KOPT-K1 (cell line): ENCODE results near the gene MAGIX.
A peak's percentile ranks its signal among the peaks of the same experiment; 100 is the strongest.
"Not testable (repeated sequence)": the region's sequence is repeated elsewhere in the genome, so short reads cannot be mapped to it uniquely, and the experiment has no call there.

Experiments
- H3K27ac ChIP-seq: fragments of 200-600 bp; sonication (generic); 2 replicates; pipeline ENCODE4 v1.5.1; 2016; ENCODE audit warnings: antibody characterized with exemption, mild to moderate bottlenecking, low read depth, low read length; ENCODE audit not compliant: poor library complexity, severe bottlenecking
- H3K36me3 ChIP-seq: fragments of 200-600 bp; sonication (generic); 2 replicates; pipeline ENCODE4 v1.5.1; 2017; ENCODE audit warnings: antibody characterized with exemption, mild to moderate bottlenecking, low read length, moderate library complexity; ENCODE audit not compliant: insufficient read depth
- H3K9me3 ChIP-seq: fragments of 200-600 bp; sonication (generic); 2 replicates; pipeline ENCODE4 v1.5.1; 2017; ENCODE audit warnings: antibody characterized with exemption, low read length, mild to moderate bottlenecking; ENCODE audit not compliant: insufficient read depth, poor library complexity, severe bottlenecking

MAGIX gene

GRCh38 chrX:49167740-49168108, 5.2 kb downstream of the MAGIX start:
- Histone ChIP-seq H3K36me3 (no peaks in the 10 kb centered on the region), H3K27ac (peak overlapping the region; percentile 78), H3K9me3 (no peaks in the 10 kb centered on the region)

DNA sequence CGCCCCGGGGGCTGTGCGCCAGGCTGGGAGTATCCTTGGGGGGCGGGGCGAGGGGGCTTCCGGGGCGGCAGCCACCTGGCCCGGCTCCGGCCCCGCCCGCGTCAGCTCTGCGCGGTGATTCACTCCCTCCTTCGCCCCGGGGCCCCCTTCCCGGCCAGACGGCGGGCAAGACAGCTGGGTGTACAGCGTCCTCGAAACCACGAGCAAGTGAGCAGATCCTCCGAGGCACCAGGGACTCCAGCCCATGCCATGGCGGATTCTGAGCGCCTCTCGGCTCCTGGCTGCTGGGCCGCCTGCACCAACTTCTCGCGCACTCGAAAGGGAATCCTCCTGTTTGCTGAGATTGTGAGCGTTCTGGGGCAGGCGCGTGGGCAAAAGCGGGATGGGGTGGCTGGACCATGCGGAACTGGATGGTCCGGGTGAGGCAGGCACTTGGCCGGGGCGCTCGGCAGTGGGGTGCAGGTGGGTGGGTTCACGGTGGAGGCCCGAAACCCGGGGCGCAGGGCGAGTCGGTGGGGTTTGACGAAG, 9.3 kb downstream of the MAGIX start, which contains the start of gene PLP2:
Gene PLP2, plus strand, starts transcription at position 147 of the 528 bp plus-strand sequence. Its CDS starts 103 bp downstream, at position 250.
- Histone ChIP-seq H3K27ac (peak within 1 kb of the TSS; percentile 85), H3K36me3 (peaks cover 38% of the 10 kb centered on the region), H3K9me3 (no peaks in the 10 kb centered on the region)

DNA sequence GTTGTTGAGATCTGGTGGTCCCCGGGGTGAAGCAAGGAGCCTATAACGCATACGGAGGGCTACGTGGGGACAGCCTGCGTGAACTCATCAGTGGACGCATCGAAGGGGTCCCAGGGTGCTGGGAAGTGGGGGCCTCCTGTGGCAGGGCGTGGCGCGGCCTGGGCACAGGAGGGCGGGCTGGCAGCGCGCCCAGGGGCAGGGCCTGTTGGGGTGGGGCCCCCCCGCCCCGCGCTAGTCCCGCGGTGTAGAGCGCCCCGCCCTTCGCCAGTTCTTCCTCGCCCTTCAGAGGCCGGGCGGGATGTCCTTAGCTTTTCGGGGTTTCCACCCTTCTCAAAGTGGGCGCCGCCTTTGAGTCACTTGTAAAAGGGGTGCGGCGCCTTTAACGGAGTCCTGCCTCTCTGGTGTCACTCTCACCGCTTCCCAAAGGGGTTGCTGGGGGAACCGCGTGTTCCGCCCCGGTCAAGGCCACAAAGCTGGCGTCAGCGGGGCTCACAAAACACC, 9.8 kb downstream of the MAGIX start:
- H3K36me3 ChIP-seq = peaks cover 42% of the 10 kb centered on the region
- peak overlapping the region; percentile 85 for H3K27ac ChIP-seq
- H3K9me3 ChIP-seq = no peaks in the 10 kb centered on the region

GRCh38 chrX:49173544-49173943, 11.0 kb downstream of the MAGIX start:
- H3K36me3 ChIP-seq = peaks cover 54% of the 10 kb centered on the region
- H3K27ac ChIP-seq, H3K9me3 ChIP-seq: not testable (repeated sequence)

DNA sequence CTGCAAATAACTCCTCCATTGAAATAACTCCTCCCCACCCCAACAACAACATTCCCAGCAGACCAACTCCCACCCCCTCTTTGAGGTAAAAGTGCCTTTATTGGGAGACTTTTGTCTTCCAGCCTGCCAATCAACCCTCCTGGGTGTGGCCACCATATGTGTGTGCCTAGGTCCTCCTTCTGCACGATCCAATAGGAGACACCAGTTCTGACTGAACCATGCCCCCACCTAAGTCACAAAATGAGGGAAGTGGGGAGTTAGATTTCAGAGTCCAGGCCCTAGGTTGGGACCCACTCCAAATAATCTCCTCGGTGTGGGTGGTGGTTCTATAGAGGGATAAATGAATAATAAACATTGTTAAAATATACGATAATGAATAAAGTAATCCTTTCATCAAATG, 12.2 kb downstream of the MAGIX start:
- H3K27ac ChIP-seq = no peak overlapping the region
- H3K36me3 ChIP-seq = peaks cover 59% of the 10 kb centered on the region
- H3K9me3 ChIP-seq = no peaks in the 10 kb centered on the region

DNA sequence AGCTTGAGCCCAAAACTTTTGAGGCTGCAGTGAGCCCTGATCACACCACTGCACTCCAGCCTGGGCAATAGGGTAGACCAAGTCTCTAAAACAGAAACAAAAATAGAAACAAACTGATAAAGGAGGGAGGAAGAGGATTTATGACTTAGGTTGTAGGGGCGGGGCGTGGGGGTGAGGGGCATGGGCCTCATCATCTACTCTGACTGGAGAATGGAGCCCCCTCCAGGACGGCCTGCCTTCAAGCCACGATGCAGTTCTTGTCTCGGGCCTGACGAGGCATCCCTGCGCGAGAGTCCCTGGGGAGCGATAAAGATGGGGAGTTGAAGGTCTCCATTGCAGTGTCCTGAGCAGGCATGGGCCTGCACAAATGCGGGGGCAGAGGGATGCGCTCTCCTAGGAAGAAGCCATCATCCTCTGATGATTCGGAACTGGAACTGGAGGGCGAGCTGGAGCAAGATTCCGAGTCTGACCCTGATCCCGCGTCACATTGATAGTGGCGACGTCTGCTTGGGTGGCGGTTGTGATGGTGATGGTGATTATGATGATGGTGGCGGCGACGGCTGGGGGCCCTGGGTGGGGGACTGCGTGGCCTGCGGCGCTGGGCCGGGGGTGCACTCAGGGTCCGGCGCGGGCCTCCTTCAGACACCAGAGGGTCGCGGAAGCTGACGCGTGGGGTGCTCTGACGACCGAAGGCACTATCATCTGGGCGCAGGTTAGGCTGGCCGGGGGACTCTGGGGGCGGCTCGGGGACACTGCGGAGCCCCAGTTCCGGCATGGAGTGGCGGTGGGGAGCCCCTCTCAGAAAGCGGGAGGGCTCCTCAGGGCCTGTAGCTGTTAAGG, 13.1 kb downstream of the MAGIX start:
- H3K27ac ChIP-seq = no peak overlapping the region

DNA sequence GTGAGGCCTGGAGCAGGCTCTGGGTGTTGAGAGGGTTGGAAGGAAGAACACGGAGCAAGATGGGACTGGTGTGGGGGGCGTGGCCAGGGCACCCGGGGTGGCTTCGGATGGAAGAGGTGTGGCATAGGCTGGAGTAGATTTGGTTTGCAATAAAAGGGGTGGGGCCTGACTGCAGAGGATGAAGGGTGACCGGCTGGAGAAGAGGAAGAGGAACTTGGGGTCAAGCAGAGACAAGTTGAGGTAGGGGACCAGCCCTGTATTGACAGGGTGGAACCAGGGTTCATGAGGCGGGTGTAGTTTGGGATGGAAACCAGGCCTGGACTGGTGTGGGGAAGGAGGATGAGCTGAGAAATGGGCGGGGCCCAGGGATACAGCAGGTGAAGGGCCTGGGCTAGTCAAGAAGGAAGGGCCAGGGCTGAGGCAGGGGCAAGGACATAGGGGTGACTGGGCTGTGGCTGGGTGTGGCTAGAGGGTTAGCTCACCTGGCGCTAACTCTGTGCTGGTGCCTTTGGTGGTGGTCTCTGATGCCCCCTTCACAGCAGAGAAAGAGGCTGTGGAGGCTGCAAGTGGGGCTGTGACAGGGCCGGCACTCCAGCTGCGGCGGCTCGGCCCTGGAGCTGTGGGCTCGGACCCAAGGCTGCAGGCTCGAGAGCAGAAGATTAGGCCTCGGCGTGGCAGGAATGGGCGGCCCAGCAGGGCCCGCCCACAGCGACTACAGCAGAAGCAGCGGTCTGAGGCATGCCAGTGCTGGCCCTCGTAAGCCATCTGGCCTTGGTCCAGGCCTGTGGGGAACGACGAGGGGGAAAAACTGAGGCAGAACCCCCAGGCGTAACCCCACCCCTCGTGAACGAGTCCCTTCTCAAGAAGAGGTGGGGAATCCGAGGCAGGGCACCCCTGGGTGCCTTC, 14.1 kb downstream of the MAGIX start:
- Histone ChIP-seq H3K9me3 (no peaks in the 10 kb centered on the region), H3K27ac (no peak overlapping the region), H3K36me3 (peaks cover 59% of the 10 kb centered on the region)

More for the DNA sequence above, 13.1 kb downstream of the MAGIX start:
- H3K36me3 ChIP-seq = peaks cover 59% of the 10 kb centered on the region
- no peaks in the 10 kb centered on the region for H3K9me3 ChIP-seq

GRCh38 chrX:49177338-49177833, 14.8 kb downstream of the MAGIX start:
- Histone ChIP-seq H3K9me3 (no peaks in the 10 kb centered on the region), H3K36me3 (peaks cover 59% of the 10 kb centered on the region), H3K27ac (no peak overlapping the region)

- no peaks in the 10 kb centered on the region for H3K9me3 ChIP-seq
- no peak overlapping the region for H3K27ac ChIP-seq
- H3K36me3 ChIP-seq = peaks cover 57% of the 10 kb centered on the region
Observed at GRCh38 chrX:49177873-49178480, 15.4 kb downstream of the MAGIX start.

DNA sequence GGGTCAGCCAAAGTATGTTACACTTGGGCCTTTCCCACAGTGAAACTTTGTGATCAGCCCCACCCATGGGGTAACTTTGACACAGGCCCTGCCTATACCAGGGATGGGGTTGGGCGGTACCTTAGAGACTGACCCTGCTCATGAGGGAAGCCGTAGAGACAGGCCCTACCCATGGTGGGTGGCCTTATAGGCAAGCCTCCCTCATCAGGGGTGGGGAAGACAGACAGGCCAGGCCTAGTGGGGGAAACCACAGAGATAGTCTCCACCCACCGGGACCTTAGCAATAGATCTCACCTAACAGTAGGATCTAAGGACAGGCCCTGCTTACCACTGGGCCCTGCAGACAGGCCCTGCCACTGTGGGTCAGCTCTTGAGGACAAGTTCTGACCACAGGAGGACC, 16.0 kb downstream of the MAGIX start:
- Histone ChIP-seq H3K9me3 (no peaks in the 10 kb centered on the region), H3K27ac (no peak overlapping the region), H3K36me3 (peaks cover 52% of the 10 kb centered on the region)

- Histone ChIP-seq H3K27ac (no peak overlapping the region), H3K9me3 (no peaks in the 10 kb centered on the region), H3K36me3 (peaks cover 43% of the 10 kb centered on the region)
Observed at GRCh38 chrX:49179358-49179757, 16.8 kb downstream of the MAGIX start.

DNA sequence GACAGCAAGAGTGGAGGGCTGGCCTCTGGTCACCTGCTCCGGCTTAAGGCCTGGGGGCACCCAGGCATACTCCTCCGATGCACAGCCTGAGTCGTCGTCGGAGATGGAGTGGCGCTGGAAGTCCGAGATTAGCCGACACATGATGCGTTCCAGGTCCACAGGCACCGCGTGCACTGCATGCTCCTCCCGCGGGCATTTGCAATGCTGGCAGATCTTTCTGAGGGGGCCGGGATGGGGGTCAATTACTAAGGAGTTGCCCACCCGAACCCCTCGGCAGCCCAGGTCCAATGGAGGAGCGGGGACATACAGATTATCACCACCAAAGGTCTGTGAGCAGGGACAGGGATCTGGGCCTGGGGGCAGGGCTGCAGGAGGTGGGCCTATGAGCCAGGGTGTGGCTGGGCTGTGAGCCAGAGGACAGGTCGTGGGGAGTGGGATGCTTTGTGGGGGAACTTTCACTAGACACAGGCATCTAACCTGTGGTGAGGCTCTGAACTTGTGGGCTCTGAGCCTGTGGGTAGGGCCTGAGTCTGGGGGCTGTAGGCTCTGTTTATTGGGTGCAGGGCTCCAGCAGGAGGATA, 21.2 kb downstream of the MAGIX start:
- Histone ChIP-seq H3K27ac (no peak overlapping the region), H3K36me3 (peaks cover 2% of the 10 kb centered on the region; the same call in 1 of the 2 replicates), H3K9me3 (no peaks in the 10 kb centered on the region)

DNA sequence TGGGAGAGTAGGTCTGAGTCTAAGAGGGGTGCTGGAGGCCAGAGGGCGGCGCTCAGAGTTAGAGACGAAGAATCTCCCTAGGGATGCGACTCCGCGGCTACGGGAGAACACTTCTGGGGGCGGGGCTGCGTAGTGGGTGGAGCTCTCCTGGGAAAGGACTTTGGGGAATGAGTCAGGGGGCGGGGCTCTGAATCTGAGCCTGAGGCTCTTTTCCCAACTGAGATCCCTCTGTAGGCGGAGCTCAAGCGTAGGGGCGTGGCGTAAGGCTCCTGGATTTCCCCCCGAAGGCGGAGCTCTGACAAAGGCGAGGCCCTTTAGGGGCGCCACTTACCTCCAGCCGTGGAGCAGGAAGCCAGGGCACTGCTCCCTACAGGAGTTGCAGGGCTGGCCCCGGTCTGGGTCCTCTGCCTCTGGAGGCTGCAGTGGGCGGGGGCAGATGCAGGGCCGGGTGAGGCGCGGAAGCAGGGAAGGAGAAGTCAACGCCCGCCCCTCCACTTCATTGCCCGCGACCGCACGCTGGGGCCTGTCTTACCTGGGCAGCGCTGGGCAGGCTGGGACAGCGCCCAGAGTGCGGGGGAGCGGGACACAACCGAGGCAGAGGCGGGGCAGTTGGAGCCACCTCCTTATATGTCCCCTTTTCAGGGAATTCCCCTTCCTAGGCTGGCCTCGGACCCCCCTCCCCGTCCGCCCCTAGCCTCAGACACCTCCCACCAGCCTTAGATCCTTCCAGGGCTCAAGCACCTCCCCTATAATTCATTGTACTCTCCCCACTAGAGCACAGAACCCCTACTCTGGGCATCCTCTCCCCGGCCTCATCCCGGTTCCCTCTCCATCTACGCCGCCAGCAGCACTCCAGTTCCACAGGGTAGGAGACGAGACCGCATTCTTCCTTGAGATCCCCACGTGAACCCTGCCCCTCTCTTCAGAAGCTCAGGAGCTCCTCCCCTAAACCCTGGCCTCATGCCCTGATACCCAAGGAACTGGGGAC, 22.0 kb downstream of the MAGIX start:
- no peaks in the 10 kb centered on the region for H3K9me3 ChIP-seq
- no peaks in the 10 kb centered on the region; the same call in 1 of the 2 replicates for H3K36me3 ChIP-seq
- no peak overlapping the region for H3K27ac ChIP-seq
